ENCODE results near the gene CACNA1S. TPM values are rescaled to one million over a fixed set of nuclear protein-coding genes. Genes with fewer than 3 reads are reported as not detected.

The CACNA1S gene
- total and polyA plus RNA-seq, 2 donors (not counting 1 experiment from before 2014, with no cell fraction given) = not detected

- peaks cover 3% of the 10 kb centered on the region for H3K4me1 Mint-ChIP-seq
- 95% methylated on average over 25 of the region's 25 CpGs for WGBS (ENCODE audit: insufficient coverage)
- no peaks in the 10 kb centered on the region for H3K9me3 Mint-ChIP-seq (ENCODE audit: insufficient read depth)
- intact Hi-C loops (cut with micrococcal nuclease) = no loop called here
- DNase-seq (no peak), ATAC-seq (ENCODE audit: low read depth) (no peak)
- H3K4me2 ChIP-seq (replicated peaks; ENCODE audit: low read depth, low read length, poor library complexity, severe bottlenecking) = no peak overlapping the region
- H3K27me3 ChIP-seq (replicated peaks in 1 of 4; ENCODE audit: control extremely low read depth in 1 of 4, control insufficient read depth in 3 of 4, insufficient read depth in 4 of 4, low read length in 3 of 4) = no peaks in the 10 kb centered on the region
- CTCF ChIA-PET = interaction anchor here (1.2 to 2.0 kb wide), 2 partner anchors 41 to 44 kb away, joined by 3 to 5 read pairs; no protein-coding TSS in a partner anchor
- H3K36me3 ChIP-seq (replicated peaks in 1 of 2; ENCODE audit: control extremely low read depth in 1 of 2, control insufficient read depth in 1 of 2, extremely low read depth in 1 of 2, insufficient read depth in 2 of 2, low read length in 1 of 2) = peaks cover 0 to 85% of the 10 kb centered on the region in 2 experiments
- TF ChIP-seq EZH2 (IDR thresholded peaks at IDR 0.05; ENCODE audit: borderline replicate concordance, insufficient read depth, low read depth, low read length, poor library complexity, severe bottlenecking) (no peak), CTCF (IDR thresholded peaks at IDR 0.05) (no peak)
- no peak overlapping the region for H2AFZ ChIP-seq (ENCODE audit: insufficient read depth, low read depth, low read length, poor library complexity, severe bottlenecking)
- no peaks in the 10 kb centered on the region for H3K4me1 ChIP-seq (ENCODE audit: control insufficient read depth in 2 of 2, insufficient read depth in 2 of 2, low read length in 2 of 2)
- peaks cover 10% of the 10 kb centered on the region for H4K20me1 ChIP-seq (ENCODE audit: control insufficient read depth, insufficient read depth, low read length, poor library complexity, severe bottlenecking)
- POLR2A ChIA-PET = no interaction called here
- no peak overlapping the region for H3K9ac ChIP-seq (ENCODE audit: low read length)
- no peak overlapping the region for H3K27ac Mint-ChIP-seq
- no peak overlapping the region for H3K27ac ChIP-seq (ENCODE audit: low read length in 2 of 2)
- H3K27me3 Mint-ChIP-seq = no peaks in the 10 kb centered on the region
- no peaks in the 10 kb centered on the region for H3K79me2 ChIP-seq (ENCODE audit: control insufficient read depth, insufficient read depth, low read length)
- no peaks in the 10 kb centered on the region for H3K9me3 ChIP-seq (ENCODE audit: control extremely low read depth in 1 of 3, control insufficient read depth in 2 of 3, insufficient read depth in 1 of 3, low read length in 2 of 3)
- H3K4me3 Mint-ChIP-seq = no peak overlapping the region
- H3K4me3 ChIP-seq (ENCODE audit: control extremely low read depth in 1 of 5, extremely low read depth in 1 of 5, insufficient read depth in 1 of 5, low read depth in 2 of 5, low read length in 4 of 5) = no peak overlapping the region
Observed at GRCh38 chr1:201000391-201000790, 111.8 kb downstream of the CACNA1S start.

- H3K9ac ChIP-seq (ENCODE audit: low read length) = no peak overlapping the region
- Mint-ChIP-seq H3K4me3 (no peak overlapping the region), H3K4me1 (peaks cover 3% of the 10 kb centered on the region), H3K27me3 (no peaks in the 10 kb centered on the region), H3K9me3 (ENCODE audit: insufficient read depth) (no peaks in the 10 kb centered on the region), H3K27ac (no peak overlapping the region)
- DNase-seq (no peak), ATAC-seq (ENCODE audit: low read depth) (no peak)
- H3K4me3 ChIP-seq (ENCODE audit: control extremely low read depth in 1 of 5, extremely low read depth in 1 of 5, insufficient read depth in 1 of 5, low read depth in 2 of 5, low read length in 4 of 5) = no peak overlapping the region
- H3K4me2 ChIP-seq (replicated peaks; ENCODE audit: low read depth, low read length, poor library complexity, severe bottlenecking) = no peak overlapping the region
- 93% methylated on average over 9 of the region's 14 CpGs for WGBS (ENCODE audit: insufficient coverage)
- H4K20me1 ChIP-seq (ENCODE audit: control insufficient read depth, insufficient read depth, low read length, poor library complexity, severe bottlenecking) = peaks cover 10% of the 10 kb centered on the region
- peaks cover 0 to 90% of the 10 kb centered on the region in 2 experiments for H3K36me3 ChIP-seq (replicated peaks in 1 of 2; ENCODE audit: control extremely low read depth in 1 of 2, control insufficient read depth in 1 of 2, extremely low read depth in 1 of 2, insufficient read depth in 2 of 2, low read length in 1 of 2)
- H3K27me3 ChIP-seq (replicated peaks in 1 of 4; ENCODE audit: control extremely low read depth in 1 of 4, control insufficient read depth in 3 of 4, insufficient read depth in 4 of 4, low read length in 3 of 4) = no peaks in the 10 kb centered on the region
- no peaks in the 10 kb centered on the region for H3K9me3 ChIP-seq (ENCODE audit: control extremely low read depth in 1 of 3, control insufficient read depth in 2 of 3, insufficient read depth in 1 of 3, low read length in 2 of 3)
- POLR2A ChIA-PET = no interaction called here
- no peaks in the 10 kb centered on the region for H3K4me1 ChIP-seq (ENCODE audit: control insufficient read depth in 2 of 2, insufficient read depth in 2 of 2, low read length in 2 of 2)
- no peaks in the 10 kb centered on the region for H3K79me2 ChIP-seq (ENCODE audit: control insufficient read depth, insufficient read depth, low read length)
- CTCF ChIA-PET = interaction anchor here (2.0 kb wide), 1 partner anchor 41 kb away, joined by 5 read pairs; no protein-coding TSS in a partner anchor
- TF ChIP-seq CTCF (IDR thresholded peaks at IDR 0.05) = no peak
- no peak for TF ChIP-seq EZH2 (IDR thresholded peaks at IDR 0.05; ENCODE audit: borderline replicate concordance, insufficient read depth, low read depth, low read length, poor library complexity, severe bottlenecking)
- H3K27ac ChIP-seq (ENCODE audit: low read length in 2 of 2) = no peak overlapping the region
- intact Hi-C loops (cut with micrococcal nuclease) = no loop called here
- no peak overlapping the region for H2AFZ ChIP-seq (ENCODE audit: insufficient read depth, low read depth, low read length, poor library complexity, severe bottlenecking)
Observed at GRCh38 chr1:200999667-201000066, 112.6 kb downstream of the CACNA1S start.

All from B cell (primary cell).